LNCAP (cell line): Measurements from ENCODE around the gene ILF2.

Experiments
- CTCF ChIP-seq: fragments of 450-650 bp; IDR thresholded peaks from 2 replicates; pipeline ENCODE4 v1.5.1; 2017; ENCODE audit warnings: mild to moderate bottlenecking

The ILF2 gene

GRCh38 chr1:153616144-153616916 lies 54.5 kb downstream of the ILF2 start, which contains the start of gene S100A14:
TSS of gene S100A14 (minus strand) at chr1:153616325. CDS start at chr1:153615858, 467 bp downstream.
- no peak for TF ChIP-seq CTCF

- TF ChIP-seq CTCF, result no peak
Observed at GRCh38 chr1:153615406-153615805, 55.4 kb downstream of the ILF2 start.

GRCh38 chr1:153614906-153615305 lies 55.9 kb downstream of the ILF2 start:
- TF ChIP-seq CTCF, result no peak

GRCh38 chr1:153614189-153614900 lies 56.4 kb downstream of the ILF2 start:
- no peak for TF ChIP-seq CTCF

- TF ChIP-seq CTCF, result no peak
Observed at GRCh38 chr1:153613406-153613805, 57.4 kb downstream of the ILF2 start.

- no peak for TF ChIP-seq CTCF
Observed at GRCh38 chr1:153612755-153613331, 58.0 kb downstream of the ILF2 start, which contains the start of gene S100A16. TSS of gene S100A16 (minus strand) at chr1:153613137. CDS start at chr1:153608151, 4,986 bp downstream.

- no peak for TF ChIP-seq CTCF
Observed at GRCh38 chr1:153612111-153612754, 58.6 kb downstream of the ILF2 start.
